CD14-positive monocyte (primary cell): ENCODE measurements around the gene PDGFB. TPM values are rescaled to one million over a fixed set of nuclear protein-coding genes. Genes with fewer than 3 reads are reported as not detected.

Experiments
- DNase-seq, 3 donors: peaks; one replicate each; pipeline ENCODE4 v3.0.0-alpha.2; 2011 to 2022
- H2AFZ ChIP-seq: 2 replicates; pipeline ENCODE4 v1.6.0; 2012; ENCODE audit warnings: mild to moderate bottlenecking, low read depth, low read length, inconsistent platforms; ENCODE audit not compliant: insufficient read depth, poor library complexity, severe bottlenecking
- H3K27ac ChIP-seq, 2 donors: 1 replicate in 1 of 2; 2 replicates in 1 of 2; pipeline ENCODE4 v1.5.1; 2012 to 2013; ENCODE audit warnings: low read length in 2 of 2, control low read depth in 1 of 2, inconsistent platforms in 1 of 2, low read depth in 1 of 2, mild to moderate bottlenecking in 1 of 2
- H3K27me3 ChIP-seq, 2 donors: one replicate each; pipeline versions ENCODE4 v1.6.0 to v1.6.1; 2011 to 2013; ENCODE audit warnings: low read length in 2 of 2; ENCODE audit not compliant: control insufficient read depth in 2 of 2, insufficient read depth in 2 of 2
- H3K36me3 ChIP-seq, 2 donors: replicated peaks in 1 of 2; 1 replicate in 1 of 2; 2 replicates in 1 of 2; pipeline versions ENCODE4 v1.5.1 to v1.6.1; 2012 to 2013; ENCODE audit warnings: low read length in 2 of 2, control low read depth in 1 of 2, inconsistent platforms in 1 of 2, mild to moderate bottlenecking in 1 of 2; ENCODE audit not compliant: insufficient read depth in 2 of 2, control insufficient read depth in 1 of 2
- H3K4me1 ChIP-seq, 2 donors: 1 replicate in 1 of 2; 2 replicates in 1 of 2; pipeline versions ENCODE4 v1.5.1 to v1.6.1; 2012 to 2013; ENCODE audit warnings: low read length in 2 of 2, control low read depth in 1 of 2, inconsistent platforms in 1 of 2, mild to moderate bottlenecking in 1 of 2, moderate library complexity in 1 of 2; ENCODE audit not compliant: insufficient read depth in 2 of 2, control insufficient read depth in 1 of 2
- H3K4me2 ChIP-seq: replicated peaks from 2 replicates; pipeline ENCODE3; 2012; ENCODE audit warnings: low read length, moderate library complexity, mild to moderate bottlenecking; ENCODE audit not compliant: poor library complexity, severe bottlenecking; ENCODE audit errors: extremely low read depth
- H3K4me3 ChIP-seq, 3 experiments: fragments of 200-600 bp in 1 of 3; sonication (generic) in 1 of 3; replicated peaks in 1 of 3; 1 replicate in 2 of 3; 2 replicates in 1 of 3; pipeline ENCODE4 v1.5.1; 2011 to 2013; ENCODE audit warnings: low read length in 3 of 3, mild to moderate bottlenecking in 3 of 3, control low read depth in 2 of 3, low read depth in 2 of 3, inconsistent platforms in 1 of 3, moderate library complexity in 1 of 3
- H3K79me2 ChIP-seq: 2 replicates; pipeline ENCODE4 v1.6.0; 2012; ENCODE audit warnings: mild to moderate bottlenecking, control low read depth, inconsistent platforms, low read length, moderate library complexity; ENCODE audit not compliant: insufficient read depth
- H3K9ac ChIP-seq: 2 replicates; pipeline ENCODE4 v1.6.0; 2017; ENCODE audit warnings: low read length, mild to moderate bottlenecking; ENCODE audit not compliant: insufficient read depth, poor library complexity, severe bottlenecking
- H3K9me3 ChIP-seq, 2 donors: replicated peaks in 1 of 2; 1 replicate in 1 of 2; 2 replicates in 1 of 2; pipeline versions ENCODE4 v1.5.1 to v1.6.1; 2012 to 2013; ENCODE audit warnings: low read length in 2 of 2, control low read depth in 1 of 2; ENCODE audit not compliant: control insufficient read depth in 1 of 2, insufficient read depth in 1 of 2
- H4K20me1 ChIP-seq: 2 replicates; pipeline ENCODE4 v1.6.0; 2012; ENCODE audit warnings: mild to moderate bottlenecking, low read length, control low read depth, moderate library complexity; ENCODE audit not compliant: insufficient read depth
- H3K27ac Mint-ChIP-seq, 7 donors: one replicate each; pipeline ENCODE4 v1.8.0; 2020; ENCODE audit warnings: mild to moderate bottlenecking in 7 of 7, mixed read lengths in 7 of 7, moderate library complexity in 6 of 7, inconsistent platforms in 2 of 7
- H3K27me3 Mint-ChIP-seq, 3 donors: one replicate each; pipeline ENCODE4 v1.8.0; 2021 to 2022; ENCODE audit warnings: low read depth in 3 of 3, mild to moderate bottlenecking in 3 of 3, mixed read lengths in 3 of 3, moderate library complexity in 3 of 3, inconsistent platforms in 1 of 3
- H3K36me3 Mint-ChIP-seq, 2 donors: one replicate each; pipeline ENCODE4 v1.8.0; 2020; ENCODE audit warnings: mixed read lengths in 2 of 2, inconsistent platforms in 1 of 2, mild to moderate bottlenecking in 1 of 2
- H3K4me1 Mint-ChIP-seq: one replicate; pipeline ENCODE4 v1.8.0; 2020; ENCODE audit warnings: mild to moderate bottlenecking, mixed read lengths
- H3K4me3 Mint-ChIP-seq, 2 donors: one replicate each; pipeline ENCODE4 v1.8.0; 2020; ENCODE audit warnings: mild to moderate bottlenecking in 2 of 2, mixed read lengths in 2 of 2, moderate library complexity in 1 of 2
- H3K9me3 Mint-ChIP-seq, 7 donors: one replicate each; pipeline ENCODE4 v1.8.0; 2020 to 2022; ENCODE audit warnings: mixed read lengths in 7 of 7, mild to moderate bottlenecking in 6 of 7, moderate library complexity in 6 of 7, inconsistent platforms in 2 of 7
- CTCF ChIP-seq: fragments of 200-600 bp; IDR thresholded peaks from one replicate; pipeline ENCODE4 v1.8.0; 2022; ENCODE audit warnings: antibody characterized with exemption, mild to moderate bottlenecking
- WGBS: methylation state at CpG from one replicate; pipeline ENCODE4 v1.1.5; 2013; ENCODE audit warnings: missing lambda C conversion rate; ENCODE audit not compliant: insufficient coverage; 5-methylcytosine and 5-hydroxymethylcytosine counted together
- intact Hi-C, 2 donors: fragments of 100-400 bp; cut with micrococcal nuclease; formaldehyde crosslinking; loops; one replicate each; pipeline versions ENCODE4 v1.15.0 to v1.15.1; 2023
- polyA plus RNA-seq, 3 donors: library from polyadenylated mRNA; depleted of rRNA in 1 of 3; unstranded in 2 of 3; stranded (reverse) in 1 of 3; fragments of 300-500 nt in 2 of 3; fragments of >200 nt in 1 of 3; fragmentation: Illumina TruSeq in 2 of 3; gene quantifications; 1 replicate in 2 of 3; 2 replicates in 1 of 3; pipeline ENCODE4 v1.2.3, GENCODE V29; 2012 to 2021

The PDGFB gene
- polyA plus RNA-seq, 3 donors, result 0.15 TPM; not detected in 2

- Histone ChIP-seq H3K9me3 (peaks cover 0 to 5% of the 10 kb centered on the region in 2 donors), H3K4me2 (no peak overlapping the region), H3K4me1 (peaks cover 19 to 26% of the 10 kb centered on the region in 2 donors), H2AFZ (no peak overlapping the region), H3K27me3 (no peaks in the 10 kb centered on the region), H3K9ac (no peak overlapping the region), H3K79me2 (no peaks in the 10 kb centered on the region), H3K36me3 (no peaks in the 10 kb centered on the region), H4K20me1 (no peaks in the 10 kb centered on the region), H3K27ac (no peak overlapping the region), H3K4me3 (no peak overlapping the region)
- Mint-ChIP-seq H3K4me1 (peaks cover 32% of the 10 kb centered on the region), H3K9me3 (peaks cover 0 to 18% (median 8%) of the 10 kb centered on the region in 7 donors), H3K4me3 (no peak overlapping the region), H3K36me3 (peaks cover 0 to 1% of the 10 kb centered on the region in 2 donors), H3K27me3 (peaks cover 11 to 25% (median 11%) of the 10 kb centered on the region in 3 donors), H3K27ac (no peak overlapping the region)
- DNase-seq, result no peak
- intact Hi-C loops, result loop anchor here in 1 of 2 donors (5.0 kb wide), 1 partner anchor 39 kb away; no protein-coding TSS in a partner anchor
- 96% methylated on average over 3 of the region's 8 CpGs for WGBS
- TF ChIP-seq CTCF, result no peak
Observed at GRCh38 chr22:39267974-39268373, 23.2 kb upstream of the PDGFB start.

- H3K4me2 ChIP-seq, result no peak overlapping the region
- peaks cover 0 to 2% of the 10 kb centered on the region in 2 donors for H3K27me3 ChIP-seq
- no peak overlapping the region for H3K9ac ChIP-seq
- intact Hi-C loops, result loop anchor here in 1 of 2 donors (5.0 kb wide), 1 partner anchor 41 kb away; no protein-coding TSS in a partner anchor
- Mint-ChIP-seq H3K36me3 (peaks cover 1 to 5% of the 10 kb centered on the region in 2 donors), H3K4me1 (peaks cover 32% of the 10 kb centered on the region), H3K9me3 (peaks cover 12 to 31% (median 18%) of the 10 kb centered on the region in 7 donors), H3K27ac (peak overlapping the region; percentile 68 to 92 (median 78)), H3K27me3 (peaks cover 16 to 28% (median 17%) of the 10 kb centered on the region in 3 donors), H3K4me3 (peak overlapping the region in 1 of 2 donors; percentile 33)
- WGBS, result 29% methylated on average over 9 of the region's 12 CpGs
- H3K9me3 ChIP-seq, result peaks cover 9 to 16% of the 10 kb centered on the region in 2 donors
- H3K4me3 ChIP-seq, result no peak overlapping the region
- H2AFZ ChIP-seq, result no peak overlapping the region
- no peak for TF ChIP-seq CTCF
- H3K4me1 ChIP-seq, result peaks cover 19 to 26% of the 10 kb centered on the region in 2 donors
- H3K36me3 ChIP-seq, result no peaks in the 10 kb centered on the region
- H3K27ac ChIP-seq, result peak overlapping the region; percentile 51 to 70
- H3K79me2 ChIP-seq, result no peaks in the 10 kb centered on the region
- H4K20me1 ChIP-seq, result no peaks in the 10 kb centered on the region
- peak; percentile 76 to 89 (median 78) for DNase-seq
Observed at GRCh38 chr22:39266398-39267030, 21.7 kb upstream of the PDGFB start.
